PC-9 (cell line): Measurements from ENCODE around the gene FAF1. TPM values are rescaled to one million over a fixed set of nuclear protein-coding genes. Genes with fewer than 3 reads are reported as not detected.

ENCODE experiments used
- BruUV-seq: library from RNA; stranded (reverse); fragments of 400-500 nt; replicated peaks from 2 replicates; lab custom pipeline; 2021; lab: Mats Ljungman, UMichigan
- CTCF ChIA-PET: fragments of 300-600 bp; sonication (Branson Sonifier 250); formaldehyde crosslinking; loops from one replicate; lab custom pipeline; 2022; ENCODE audit warnings: antibody characterized with exemption; lab: Charles Lee
- POLR2A ChIA-PET: fragments of 300-600 bp; sonication (Branson Sonifier 250); formaldehyde crosslinking; loops from one replicate; lab custom pipeline; 2022; ENCODE audit warnings: antibody characterized with exemption; ENCODE audit not compliant: unreplicated experiment; lab: Charles Lee
- DNase-seq, 2 experiments: peaks; one replicate each; pipeline versions ENCODE4 v3.0.0 to v3.0.0-alpha.2; 2015 to 2022; ENCODE audit warnings: mixed read lengths in 1 of 2
- H2AFZ ChIP-seq: fragments of 200-600 bp; sonication (generic); 2 replicates; pipeline ENCODE4 v1.8.1; 2017; ENCODE audit warnings: antibody characterized with exemption
- H3F3A ChIP-seq: fragments of 200-600 bp; sonication (generic); 2 replicates; pipeline ENCODE4 v1.8.1; 2017; ENCODE audit warnings: antibody characterized with exemption, mild to moderate bottlenecking, low read depth; ENCODE audit not compliant: insufficient read depth
- H3K27ac ChIP-seq: fragments of 200-600 bp; sonication (generic); 2 replicates; pipeline ENCODE4 v1.6.1; 2016; ENCODE audit warnings: mixed run types
- H3K27me3 ChIP-seq: fragments of 200-600 bp; sonication (generic); 2 replicates; pipeline ENCODE4 v1.6.1; 2016; ENCODE audit warnings: low read depth, mixed run types; ENCODE audit not compliant: insufficient read depth
- H3K36me3 ChIP-seq: fragments of 200-600 bp; sonication (generic); 2 replicates; pipeline ENCODE4 v1.6.1; 2016; ENCODE audit warnings: low read depth, mixed run types
- H3K4me1 ChIP-seq: fragments of 200-600 bp; sonication (generic); replicated peaks from 2 replicates; pipeline ENCODE4 v1.6.1; 2016; ENCODE audit warnings: mixed run types; ENCODE audit not compliant: insufficient read depth
- H3K4me2 ChIP-seq: fragments of 200-600 bp; sonication (generic); 2 replicates; pipeline ENCODE4 v1.6.1; 2017; ENCODE audit warnings: mixed run types
- H3K4me3 ChIP-seq: fragments of 200-600 bp; sonication (generic); 2 replicates; pipeline ENCODE4 v1.6.1; 2016; ENCODE audit warnings: mixed run types
- H3K79me2 ChIP-seq: fragments of 200-600 bp; sonication (generic); 2 replicates; pipeline ENCODE4 v1.6.1; 2017; ENCODE audit warnings: low read depth, mixed run types
- H3K9me2 ChIP-seq: fragments of 200-600 bp; sonication (generic); 2 replicates; pipeline ENCODE4 v1.8.1; 2017; ENCODE audit warnings: mild to moderate bottlenecking; ENCODE audit not compliant: insufficient read depth
- H3K9me3 ChIP-seq: fragments of 200-600 bp; sonication (generic); 2 replicates; pipeline ENCODE4 v1.8.1; 2016; ENCODE audit warnings: low read depth; ENCODE audit not compliant: insufficient read depth
- H4K20me1 ChIP-seq: fragments of 200-600 bp; sonication (generic); 2 replicates; pipeline ENCODE4 v1.8.1; 2017; ENCODE audit not compliant: insufficient read depth
- CTCF ChIP-seq: fragments of 200-600 bp; sonication (generic); conservative IDR thresholded peaks from 2 replicates; pipeline ENCODE4 v1.6.1; 2017; ENCODE audit warnings: mixed run types, antibody characterized with exemption, mild to moderate bottlenecking, moderate library complexity
- EZH2 ChIP-seq: fragments of 200-600 bp; sonication (generic); IDR thresholded peaks from 2 replicates; pipeline ENCODE4 v1.8.0; 2017; ENCODE audit warnings: antibody characterized with exemption, low read depth
- intact Hi-C: fragments of 100-400 bp; cut with micrococcal nuclease; formaldehyde crosslinking; loops from one replicate; pipeline ENCODE4 v1.10.0; 2022; ENCODE audit not compliant: unreplicated experiment
- total RNA-seq: library from RNA; stranded (reverse); gene quantifications from 2 replicates; pipeline ENCODE4 v1.2.3, GENCODE V29; 2021

Gene FAF1
- total RNA-seq, 1 experiment from 2014 or later = 105 TPM

- Histone ChIP-seq H2AFZ (no peak overlapping the region), H3K27ac (no peak overlapping the region), H3K4me2 (no peak overlapping the region), H4K20me1 (no peaks in the 10 kb centered on the region), H3K9me3 (no peaks in the 10 kb centered on the region), H3K4me3 (no peak overlapping the region), H3K4me1 (no peaks in the 10 kb centered on the region), H3K27me3 (no peaks in the 10 kb centered on the region), H3K9me2 (no peaks in the 10 kb centered on the region), H3F3A (no peaks in the 10 kb centered on the region), H3K79me2 (no peaks in the 10 kb centered on the region), H3K36me3 (no peaks in the 10 kb centered on the region)
- DNase-seq = no peak
- TF ChIP-seq EZH2 = no peak
- ChIA-PET CTCF (no interaction called here), POLR2A (no interaction called here)
- BruUV-seq = no TSS peak
- intact Hi-C loops = no loop called here
Measured at GRCh38 chr1:50986653-50987052, 26.6 kb upstream of the FAF1 start.

DNA sequence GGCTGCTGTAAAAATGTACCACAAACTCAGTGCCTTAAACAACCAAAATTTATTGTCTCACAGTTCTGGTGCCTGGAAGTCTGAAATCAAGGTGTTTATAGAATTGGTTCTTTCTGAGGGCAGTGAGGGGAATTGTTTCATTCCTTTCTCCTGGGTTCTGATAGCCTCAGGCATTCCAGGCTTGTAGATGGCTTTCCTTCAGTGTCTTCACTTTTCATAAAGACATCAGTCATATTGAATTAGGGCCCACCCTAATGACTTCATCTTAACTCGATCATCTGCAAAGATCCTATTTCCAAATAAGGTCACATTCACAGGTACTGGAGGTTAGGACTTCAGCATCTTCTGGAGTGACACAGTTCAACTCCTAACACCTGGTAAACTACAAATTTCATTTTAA is 25.0 kb upstream of the FAF1 start:
- TF ChIP-seq EZH2 = no peak
- no peak for TF ChIP-seq CTCF
- Histone ChIP-seq H3K36me3 (no peaks in the 10 kb centered on the region), H3K4me2 (no peak overlapping the region), H3K27me3 (no peaks in the 10 kb centered on the region), H3K9me2 (no peaks in the 10 kb centered on the region), H3K4me1 (no peaks in the 10 kb centered on the region), H3F3A (no peaks in the 10 kb centered on the region), H4K20me1 (no peaks in the 10 kb centered on the region), H3K79me2 (no peaks in the 10 kb centered on the region), H3K9me3 (no peaks in the 10 kb centered on the region), H3K27ac (no peak overlapping the region), H2AFZ (no peak overlapping the region), H3K4me3 (no peak overlapping the region)
- intact Hi-C loops = no loop called here
- ChIA-PET POLR2A (no interaction called here), CTCF (no interaction called here)
- BruUV-seq = no TSS peak
- DNase-seq = no peak

DNA sequence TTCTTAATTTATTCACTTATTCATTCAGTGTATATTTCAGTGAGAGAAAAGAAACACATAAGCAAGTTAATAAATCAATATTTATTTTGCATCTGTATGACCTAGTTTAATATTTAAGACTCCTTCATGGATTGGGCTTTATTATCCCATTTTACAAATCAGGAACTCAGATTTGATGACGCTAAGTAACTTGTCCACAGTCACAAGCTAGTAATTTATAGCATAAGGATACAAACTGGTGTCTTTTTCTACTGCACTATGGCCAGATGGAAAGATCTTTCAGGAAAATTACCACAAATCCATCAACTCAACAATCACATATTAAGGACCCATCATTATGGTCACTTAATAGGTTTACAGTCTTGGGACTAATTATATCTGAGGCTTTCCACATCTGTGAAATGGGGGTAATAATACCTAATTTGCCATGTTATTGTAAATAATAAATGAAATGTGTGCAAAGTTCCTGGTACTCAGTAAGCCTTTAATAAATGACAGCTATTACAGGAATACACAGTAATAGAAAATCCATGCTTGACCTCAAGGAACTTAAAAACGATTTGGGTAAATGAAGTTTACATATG is 23.2 kb upstream of the FAF1 start:
- no peaks in the 10 kb centered on the region for H3K36me3 ChIP-seq
- H3K27ac ChIP-seq = no peak overlapping the region
- no peaks in the 10 kb centered on the region for H3F3A ChIP-seq
- TF ChIP-seq CTCF = no peak
- TF ChIP-seq EZH2 = no peak
- no peaks in the 10 kb centered on the region for H3K79me2 ChIP-seq
- BruUV-seq = no TSS peak
- no peaks in the 10 kb centered on the region for H4K20me1 ChIP-seq
- no peaks in the 10 kb centered on the region for H3K9me2 ChIP-seq
- ChIA-PET POLR2A (no interaction called here), CTCF (no interaction called here)
- no peak overlapping the region for H2AFZ ChIP-seq
- no peak overlapping the region for H3K4me2 ChIP-seq
- H3K4me1 ChIP-seq = peaks cover 10% of the 10 kb centered on the region
- no peaks in the 10 kb centered on the region for H3K27me3 ChIP-seq
- H3K9me3 ChIP-seq = no peaks in the 10 kb centered on the region
- H3K4me3 ChIP-seq = no peak overlapping the region
- intact Hi-C loops = no loop called here
- no peak for DNase-seq

GRCh38 chr1:50982611-50983010 is 22.5 kb upstream of the FAF1 start:
- Histone ChIP-seq H3K79me2 (no peaks in the 10 kb centered on the region), H4K20me1 (no peaks in the 10 kb centered on the region), H3K36me3 (no peaks in the 10 kb centered on the region), H3K4me3 (no peak overlapping the region), H2AFZ (no peak overlapping the region), H3F3A (no peaks in the 10 kb centered on the region), H3K27ac (no peak overlapping the region), H3K4me1 (peaks cover 10% of the 10 kb centered on the region), H3K27me3 (no peaks in the 10 kb centered on the region), H3K4me2 (no peak overlapping the region), H3K9me2 (no peaks in the 10 kb centered on the region), H3K9me3 (no peaks in the 10 kb centered on the region)
- no TSS peak for BruUV-seq
- intact Hi-C loops = no loop called here
- TF ChIP-seq EZH2 = no peak
- no peak for DNase-seq
- ChIA-PET CTCF (no interaction called here), POLR2A (no interaction called here)
